Measurements from ENCODE around the gene LSG1.
A peak's percentile ranks its signal among the peaks of the same experiment; 100 is the strongest.
"Not testable (repeated sequence)": the region's sequence is repeated elsewhere in the genome, so short reads cannot be mapped to it uniquely, and the experiment has no call there.

The LSG1 gene

DNA sequence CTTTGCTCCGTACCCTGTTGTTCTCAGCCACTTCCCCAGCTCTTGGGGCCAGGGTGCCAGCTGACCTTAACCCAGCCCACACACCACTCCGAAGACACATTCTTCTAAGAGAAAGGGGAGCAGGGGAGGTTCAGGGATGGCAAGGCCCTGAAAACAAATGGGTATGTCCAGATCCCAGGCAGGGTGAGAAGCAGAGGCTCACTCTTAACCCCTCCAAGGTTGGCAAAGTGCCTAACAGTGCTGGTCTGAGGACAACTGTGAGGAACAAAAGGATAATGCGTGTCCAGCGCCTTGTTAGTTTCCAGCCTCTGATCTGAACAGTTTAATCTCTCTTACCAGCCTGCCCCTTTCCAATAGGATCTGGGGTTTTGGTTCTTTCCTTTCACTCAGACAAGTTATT lies 40.3 kb downstream of the LSG1 start:
- 0 out of 2 replicates have a peak, but pooled peaks cover 3% of the 10 kb centered on the region for H3K36me3 ChIP-seq (ENCODE audit: insufficient read depth, low read length)
- no peak overlapping the region for H3K9ac ChIP-seq (ENCODE audit: low read depth, low read length, poor library complexity, severe bottlenecking)
- H3F3A ChIP-seq (ENCODE audit: low read depth) = no peaks in the 10 kb centered on the region; the same call in 1 of the 2 replicates
- H3K79me2 ChIP-seq (ENCODE audit: insufficient read depth, low read length) = peaks cover 14% of the 10 kb centered on the region
- peaks cover 5% of the 10 kb centered on the region for H3K4me1 ChIP-seq (ENCODE audit: insufficient read depth, low read length, poor library complexity, severe bottlenecking)
- TF ChIP-seq, protein P1, sequence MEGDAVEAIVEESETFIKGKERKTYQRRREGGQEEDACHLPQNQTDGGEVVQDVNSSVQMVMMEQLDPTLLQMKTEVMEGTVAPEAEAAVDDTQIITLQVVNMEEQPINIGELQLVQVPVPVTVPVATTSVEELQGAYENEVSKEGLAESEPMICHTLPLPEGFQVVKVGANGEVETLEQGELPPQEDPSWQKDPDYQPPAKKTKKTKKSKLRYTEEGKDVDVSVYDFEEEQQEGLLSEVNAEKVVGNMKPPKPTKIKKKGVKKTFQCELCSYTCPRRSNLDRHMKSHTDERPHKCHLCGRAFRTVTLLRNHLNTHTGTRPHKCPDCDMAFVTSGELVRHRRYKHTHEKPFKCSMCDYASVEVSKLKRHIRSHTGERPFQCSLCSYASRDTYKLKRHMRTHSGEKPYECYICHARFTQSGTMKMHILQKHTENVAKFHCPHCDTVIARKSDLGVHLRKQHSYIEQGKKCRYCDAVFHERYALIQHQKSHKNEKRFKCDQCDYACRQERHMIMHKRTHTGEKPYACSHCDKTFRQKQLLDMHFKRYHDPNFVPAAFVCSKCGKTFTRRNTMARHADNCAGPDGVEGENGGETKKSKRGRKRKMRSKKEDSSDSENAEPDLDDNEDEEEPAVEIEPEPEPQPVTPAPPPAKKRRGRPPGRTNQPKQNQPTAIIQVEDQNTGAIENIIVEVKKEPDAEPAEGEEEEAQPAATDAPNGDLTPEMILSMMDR (conservative IDR thresholded peaks at IDR 0.05; ENCODE audit: low read length) = no peak
- TF ChIP-seq EZH2phosphoT487 (IDR thresholded peaks at IDR 0.05; ENCODE audit: borderline replicate concordance) = no peak
- H3K4me3 ChIP-seq (ENCODE audit: low read length, poor library complexity, severe bottlenecking) = peak overlapping the region; percentile 95
- H2AFZ ChIP-seq (ENCODE audit: low read length) = no peak overlapping the region
- H3K9me2 ChIP-seq (replicated peaks; ENCODE audit: low read depth, low read length) = no peaks in the 10 kb centered on the region
- H3K27me3 ChIP-seq (ENCODE audit: insufficient read depth, low read length, poor library complexity, severe bottlenecking) = no peaks in the 10 kb centered on the region
- no peaks in the 10 kb centered on the region for H4K20me1 ChIP-seq (ENCODE audit: insufficient read depth, low read length, poor library complexity, severe bottlenecking)
- H3K9me3 ChIP-seq (ENCODE audit: insufficient read depth, low read depth, low read length) = peaks cover 3% of the 10 kb centered on the region; the same call in 1 of the 2 replicates
- H3K4me2 ChIP-seq (ENCODE audit: low read depth, low read length, poor library complexity, severe bottlenecking) = peak overlapping the region; percentile 71

- H3K27me3 ChIP-seq (ENCODE audit: insufficient read depth, low read length, poor library complexity, severe bottlenecking); H3K9me2 ChIP-seq (replicated peaks; ENCODE audit: low read depth, low read length); H4K20me1 ChIP-seq (ENCODE audit: insufficient read depth, low read length, poor library complexity, severe bottlenecking); H3K9ac ChIP-seq (ENCODE audit: low read depth, low read length, poor library complexity, severe bottlenecking); H3K4me2 ChIP-seq (ENCODE audit: low read depth, low read length, poor library complexity, severe bottlenecking); H3K4me3 ChIP-seq (ENCODE audit: low read length, poor library complexity, severe bottlenecking); H2AFZ ChIP-seq (ENCODE audit: low read length); H3F3A ChIP-seq (ENCODE audit: low read depth); H3K36me3 ChIP-seq (ENCODE audit: insufficient read depth, low read length); H3K9me3 ChIP-seq (ENCODE audit: insufficient read depth, low read depth, low read length); H3K4me1 ChIP-seq (ENCODE audit: insufficient read depth, low read length, poor library complexity, severe bottlenecking): not testable (repeated sequence)
- peaks cover 14% of the 10 kb centered on the region for H3K79me2 ChIP-seq (ENCODE audit: insufficient read depth, low read length)
These were observed 41.3 kb downstream of the LSG1 start for GRCh38 chr3:194630681-194631080.

- H3K79me2 ChIP-seq (ENCODE audit: insufficient read depth, low read length) = no peaks in the 10 kb centered on the region
- H3K4me3 ChIP-seq (ENCODE audit: low read length, poor library complexity, severe bottlenecking) = no peak overlapping the region
- no peaks in the 10 kb centered on the region for H3K9me2 ChIP-seq (replicated peaks; ENCODE audit: low read depth, low read length)
- H3K4me1 ChIP-seq (ENCODE audit: insufficient read depth, low read length, poor library complexity, severe bottlenecking) = peaks cover 15% of the 10 kb centered on the region
- H3F3A ChIP-seq (ENCODE audit: low read depth) = no peaks in the 10 kb centered on the region
- no peaks in the 10 kb centered on the region for H3K9me3 ChIP-seq (ENCODE audit: insufficient read depth, low read depth, low read length)
- H3K4me2 ChIP-seq (ENCODE audit: low read depth, low read length, poor library complexity, severe bottlenecking) = no peak overlapping the region
- no peaks in the 10 kb centered on the region for H4K20me1 ChIP-seq (ENCODE audit: insufficient read depth, low read length, poor library complexity, severe bottlenecking)
- no peak for TF ChIP-seq EZH2phosphoT487 (IDR thresholded peaks at IDR 0.05; ENCODE audit: borderline replicate concordance)
- TF ChIP-seq, protein P1 (conservative IDR thresholded peaks at IDR 0.05; ENCODE audit: low read length) = no peak
- H3K36me3 ChIP-seq (ENCODE audit: insufficient read depth, low read length) = no peaks in the 10 kb centered on the region
- no peak overlapping the region for H2AFZ ChIP-seq (ENCODE audit: low read length)
- no peak overlapping the region for H3K9ac ChIP-seq (ENCODE audit: low read depth, low read length, poor library complexity, severe bottlenecking)
- no peaks in the 10 kb centered on the region for H3K27me3 ChIP-seq (ENCODE audit: insufficient read depth, low read length, poor library complexity, severe bottlenecking)
These were observed 47.0 kb downstream of the LSG1 start for GRCh38 chr3:194624956-194625355.

All from Loucy (cell line).